ENCODE results near the gene LYL1. TPM values are rescaled to one million over a fixed set of nuclear protein-coding genes. Genes with fewer than 3 reads are reported as not detected.

The LYL1 gene
- total RNA-seq, 4 donors from 2014 or later: 5.5 to 29.9 (median 20.5) TPM

- DNase-seq (ENCODE audit: low spot score): peak; percentile 55
- no peak for ATAC-seq (ENCODE audit: low FRiP score)
- TF ChIP-seq CTCF (IDR thresholded peaks at IDR 0.05): no peak
These were observed 44.3 kb upstream of the LYL1 start for GRCh38 chr19:13146763-13147563.

- DNase-seq (ENCODE audit: low spot score) (no peak), ATAC-seq (ENCODE audit: low FRiP score) (no peak)
- TF ChIP-seq CTCF (IDR thresholded peaks at IDR 0.05): no peak
These were observed 37.1 kb upstream of the LYL1 start for GRCh38 chr19:13139633-13140311.

- TF ChIP-seq CTCF (IDR thresholded peaks at IDR 0.05): no peak
These were observed 36.2 kb upstream of the LYL1 start for GRCh38 chr19:13138916-13139198.

GRCh38 chr19:13138171-13138915 lies 35.7 kb upstream of the LYL1 start:
- DNase-seq (ENCODE audit: low spot score): no peak
- no peak for TF ChIP-seq CTCF (IDR thresholded peaks at IDR 0.05)
- no peak for ATAC-seq (ENCODE audit: low FRiP score)

More at GRCh38 chr19:13138916-13139198, 36.2 kb upstream of the LYL1 start:
- DNase-seq (ENCODE audit: low spot score) (no peak), ATAC-seq (ENCODE audit: low FRiP score) (no peak)

GRCh38 chr19:13137290-13137794 lies 34.7 kb upstream of the LYL1 start:
- DNase-seq (ENCODE audit: low spot score): no peak

More at GRCh38 chr19:13137290-13137794, 34.7 kb upstream of the LYL1 start:
- no peak for ATAC-seq (ENCODE audit: low FRiP score)
- no peak for TF ChIP-seq CTCF (IDR thresholded peaks at IDR 0.05)

Data from omental fat pad (tissue), 4 donors.